Germinal center (tissue), 1 donor: ENCODE data around the gene RASL12.
"Not testable (repeated sequence)": the region's sequence is repeated elsewhere in the genome, so short reads cannot be mapped to it uniquely, and the experiment has no call there.

ENCODE experiments used
- DNase-seq: peaks from one replicate; pipeline ENCODE4 v3.0.0; 2012; ENCODE audit warnings: mixed read lengths, low spot score

Gene RASL12

DNA sequence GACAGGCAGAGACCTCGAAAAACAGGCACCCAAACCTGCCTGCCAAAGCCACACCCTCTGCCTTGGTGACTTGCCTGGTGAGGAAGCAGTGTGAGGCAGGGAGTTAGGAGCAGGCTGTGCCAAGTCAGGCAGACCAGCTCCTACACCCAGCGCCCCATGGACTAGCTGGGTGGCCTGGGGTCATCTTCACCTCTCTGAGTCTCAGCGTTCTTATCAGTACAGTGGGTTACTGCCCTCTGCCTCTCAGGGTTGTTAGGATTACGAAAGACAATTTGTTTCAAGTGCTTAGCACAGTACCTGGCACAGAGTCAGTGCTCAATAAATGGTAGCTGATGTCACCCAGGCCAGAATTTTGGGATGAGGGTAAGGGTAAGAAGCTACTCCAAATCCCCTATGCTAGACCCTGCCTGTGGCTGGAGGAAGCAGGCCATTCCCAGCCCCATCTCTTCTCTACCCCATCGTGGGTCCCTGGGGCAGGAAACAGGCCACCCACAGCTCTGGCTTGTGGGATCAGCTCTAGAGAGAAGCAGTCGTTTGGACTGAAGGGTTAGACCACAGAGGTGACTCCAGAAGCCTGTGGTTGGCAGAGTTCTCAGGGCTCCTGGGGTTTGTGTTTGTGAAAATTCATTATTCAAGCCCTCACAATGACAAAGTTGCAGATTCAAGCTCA lies 12.5 kb downstream of the RASL12 start:
- no peak for DNase-seq

DNA sequence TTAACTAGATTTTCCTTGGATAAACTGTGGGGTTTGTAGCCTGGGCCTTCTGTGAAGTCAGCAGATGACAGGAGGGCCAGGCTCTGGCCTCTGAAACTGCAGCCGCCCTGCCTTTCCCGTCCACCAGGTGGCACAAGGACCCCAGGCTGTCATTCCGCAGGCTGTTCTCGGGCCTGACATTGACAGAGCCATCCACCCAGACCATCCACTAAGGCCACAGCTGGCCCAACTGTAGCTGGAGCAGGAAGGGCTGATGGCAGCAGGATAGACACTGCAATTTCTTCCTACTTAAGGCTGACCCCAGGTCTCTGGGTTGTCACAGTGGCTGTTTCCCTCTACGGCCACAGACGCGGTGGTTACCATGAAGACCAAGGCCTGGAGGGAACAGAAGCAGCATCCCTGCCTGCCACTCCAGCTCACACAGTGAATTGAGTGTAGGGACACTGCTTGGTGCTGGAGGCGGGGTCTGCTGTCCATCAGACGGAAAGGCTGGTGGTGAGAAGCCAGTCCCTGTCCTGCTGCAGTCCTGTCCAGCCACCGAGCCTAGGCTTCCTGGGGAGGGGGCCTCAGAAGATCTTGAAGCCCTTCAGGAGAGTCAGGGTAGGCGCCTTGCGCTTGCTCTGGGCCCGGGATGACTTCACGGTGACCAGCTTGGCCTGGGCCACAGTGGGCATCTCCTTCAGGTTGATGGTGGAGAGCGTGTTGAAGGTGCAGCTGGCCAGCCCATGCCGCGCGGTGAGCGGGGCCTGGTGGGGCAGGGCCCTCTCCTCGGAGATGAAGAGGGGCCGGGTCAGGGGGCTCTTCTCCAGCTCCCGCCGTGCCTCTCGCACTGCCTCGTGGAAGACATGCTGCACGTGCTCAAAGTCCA lies 13.2 kb downstream of the RASL12 start:
- peak; percentile 78 for DNase-seq

DNA sequence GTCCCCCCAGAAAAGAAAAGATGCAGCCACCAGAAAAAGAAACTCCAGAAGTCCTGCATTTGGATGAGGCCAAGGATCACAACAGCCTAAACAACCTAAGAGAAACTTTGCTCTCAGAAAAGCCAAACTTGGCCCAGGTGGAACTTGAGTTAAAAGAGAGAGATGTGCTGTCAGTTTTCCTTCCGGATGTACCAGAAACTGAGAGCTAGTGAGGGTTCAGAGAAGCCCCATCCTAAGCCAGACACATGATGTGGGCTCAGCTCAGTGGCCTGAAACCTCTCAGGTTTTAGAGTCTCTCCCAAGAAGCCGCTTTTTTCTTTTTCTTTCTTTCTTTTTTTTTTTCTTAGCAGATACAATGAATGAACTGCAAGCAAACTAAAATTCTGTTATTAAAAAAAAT lies 14.8 kb downstream of the RASL12 start:
- no peak for DNase-seq

DNA sequence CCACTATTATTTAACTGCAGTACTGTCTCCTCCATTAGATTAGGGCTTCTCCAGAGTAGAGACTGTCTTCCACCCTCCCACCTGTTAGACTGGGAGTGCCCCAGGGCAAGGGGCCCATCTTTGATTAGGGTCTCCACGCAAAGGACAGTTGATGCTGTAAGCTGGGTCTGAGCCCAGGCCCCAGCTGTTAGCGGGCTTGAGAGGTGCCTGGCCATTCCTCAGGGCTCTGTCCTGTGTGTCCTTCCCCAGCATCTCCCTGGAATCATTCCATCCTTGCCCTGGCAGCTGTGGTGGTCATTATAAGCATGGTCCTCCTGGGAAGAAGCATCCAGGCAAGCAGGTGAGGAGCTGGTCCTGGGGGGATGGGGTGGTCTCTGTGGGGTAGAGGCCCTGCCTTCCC lies 16.5 kb downstream of the RASL12 start:
- no peak for DNase-seq

DNA sequence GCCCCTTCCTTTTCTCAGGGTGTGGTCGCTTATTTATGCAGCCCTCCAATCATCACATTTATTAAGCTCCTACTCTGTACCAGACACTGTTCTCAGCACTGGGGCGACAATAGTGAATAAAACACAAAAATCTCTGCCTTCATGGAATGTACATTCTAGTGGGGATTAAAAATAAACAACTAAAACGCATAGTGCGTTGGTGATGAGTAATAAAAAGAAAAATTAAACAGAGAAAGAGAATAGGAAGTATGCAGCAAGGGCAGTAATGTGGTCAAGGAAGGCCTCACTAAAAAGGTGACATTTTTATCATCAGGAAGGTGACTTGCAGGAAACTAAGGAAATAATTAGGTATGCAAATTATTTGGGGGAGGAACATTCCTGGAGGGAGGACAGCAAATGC lies 17.5 kb downstream of the RASL12 start:
- DNase-seq = no peak

DNA sequence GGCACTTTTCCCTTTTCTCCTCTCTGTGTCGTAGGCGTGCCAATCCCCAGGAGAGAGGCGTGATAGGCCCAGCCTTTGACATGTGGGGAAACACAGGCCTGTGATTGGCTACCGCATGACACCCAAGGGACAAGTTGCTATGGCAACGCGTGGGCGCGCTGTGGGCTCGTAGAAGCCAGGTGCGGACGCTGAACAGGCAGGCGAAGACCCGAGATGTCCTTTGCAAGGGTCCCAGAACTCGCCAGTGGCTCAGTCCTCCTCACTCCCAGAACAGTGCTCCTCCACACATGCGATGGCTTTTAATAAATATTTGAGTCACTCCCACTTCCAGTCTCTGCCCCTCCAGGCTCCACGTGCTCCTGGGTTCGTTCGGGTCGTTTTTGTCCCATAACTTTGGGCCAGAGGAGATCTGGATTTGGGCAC lies 18.4 kb downstream of the RASL12 start:
- peak; percentile 98 for DNase-seq

DNA sequence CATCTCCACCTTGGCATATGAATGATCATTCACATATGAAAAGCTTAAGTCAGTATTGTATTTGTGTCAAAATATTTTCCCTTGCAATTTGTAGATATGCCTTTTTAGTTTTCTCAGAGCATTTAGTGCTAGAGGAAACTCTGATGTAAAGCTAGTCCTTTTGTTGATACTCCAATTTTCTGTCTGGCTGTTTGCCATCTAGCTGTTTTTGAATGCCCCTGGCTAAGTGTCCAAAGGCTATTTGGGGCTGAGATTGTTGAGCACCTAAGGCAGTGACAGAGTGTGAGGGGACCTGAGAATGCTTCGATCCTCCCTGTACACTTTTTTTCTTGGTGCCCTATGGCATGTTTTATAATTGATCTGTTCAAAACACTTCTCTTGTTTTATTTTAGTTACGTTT lies 19.6 kb downstream of the RASL12 start:
- no peak for DNase-seq

DNA sequence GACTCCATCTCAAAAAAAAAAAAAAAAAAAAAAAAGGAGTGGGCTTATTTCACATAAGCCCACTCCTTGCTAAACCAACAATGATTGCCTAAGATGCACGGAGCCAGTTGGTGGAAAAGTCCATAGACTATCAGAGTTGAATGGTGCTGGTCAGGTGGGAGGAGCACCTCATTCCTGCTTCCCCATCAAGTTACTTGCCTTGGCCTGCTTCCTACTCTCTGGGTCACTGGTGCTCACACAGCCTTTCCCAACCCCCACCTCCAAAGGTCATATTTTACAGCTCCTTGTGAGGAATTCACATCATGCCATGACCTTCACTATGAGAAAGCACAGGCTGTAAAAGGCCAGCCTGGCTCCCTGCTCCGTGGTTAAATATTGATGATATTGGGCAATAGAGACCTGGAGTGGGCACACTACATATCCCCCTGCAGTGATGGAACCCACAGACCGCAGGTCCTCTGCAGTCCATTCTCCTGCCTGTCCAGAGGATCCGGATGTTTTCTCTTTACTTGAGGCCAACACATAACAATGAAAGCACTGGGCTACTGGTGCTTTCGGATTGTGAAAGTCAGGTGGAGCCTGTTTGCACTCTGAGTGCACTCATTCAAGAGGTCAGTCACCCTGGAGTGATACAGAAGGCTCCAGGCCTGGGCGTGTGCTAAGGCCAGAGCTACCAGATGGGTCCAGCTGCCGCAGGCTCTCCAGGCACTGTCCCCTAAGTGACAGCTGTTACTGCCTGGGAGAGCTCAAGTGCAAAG lies 22.9 kb downstream of the RASL12 start, which contains the start of gene SLC51B:
SLC51B (plus strand) TSS at position 664 of the 758 bp plus-strand sequence. CDS start 4,618 bp downstream, outside the sequence.
- no peak for DNase-seq

DNA sequence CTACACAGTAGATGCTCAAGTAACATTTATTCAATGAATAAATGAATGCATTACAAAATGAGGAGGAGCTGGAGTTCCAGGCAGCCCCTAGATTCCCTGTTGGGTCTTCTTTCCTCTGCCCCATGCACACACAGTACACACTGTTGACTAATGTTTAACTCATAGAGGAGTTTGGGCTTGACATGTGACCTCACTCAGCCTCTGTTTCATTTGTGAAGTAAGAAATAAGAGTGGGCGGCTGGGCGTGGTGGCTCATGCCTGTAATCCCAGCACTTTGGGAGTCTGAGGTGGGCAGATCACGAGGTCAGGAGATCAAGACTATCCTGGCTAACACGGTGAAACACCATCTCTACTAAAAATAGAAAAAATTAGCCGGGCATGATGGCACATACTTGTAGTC lies 23.6 kb downstream of the RASL12 start:
- DNase-seq = not testable (repeated sequence)

DNA sequence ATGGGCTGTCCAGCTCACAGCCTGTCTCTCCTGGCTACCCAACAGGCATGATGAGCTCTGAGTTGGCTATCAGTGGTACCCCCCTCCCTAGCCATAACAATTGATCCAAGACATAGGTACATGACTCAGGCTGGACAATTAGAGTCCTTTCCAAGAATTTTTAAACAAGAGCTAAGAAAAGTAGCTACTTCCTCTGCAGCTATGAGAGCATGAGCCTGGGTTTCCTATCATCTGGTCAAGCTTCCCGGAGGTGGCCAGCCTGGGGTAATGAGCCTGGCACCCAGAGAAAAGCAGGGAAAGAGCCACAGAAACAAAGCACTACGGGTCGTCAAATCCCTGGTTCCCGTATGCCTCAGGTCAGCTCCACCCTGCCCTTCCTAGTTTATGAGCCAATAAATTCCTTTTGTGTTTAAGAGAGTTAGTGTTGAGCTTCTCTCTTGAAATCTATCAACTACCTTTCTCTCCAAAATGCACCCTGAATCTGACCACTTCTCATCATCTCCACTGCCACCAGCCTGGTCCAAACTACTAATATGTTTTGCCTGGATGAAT lies 24.9 kb downstream of the RASL12 start:
- no peak for DNase-seq

DNA sequence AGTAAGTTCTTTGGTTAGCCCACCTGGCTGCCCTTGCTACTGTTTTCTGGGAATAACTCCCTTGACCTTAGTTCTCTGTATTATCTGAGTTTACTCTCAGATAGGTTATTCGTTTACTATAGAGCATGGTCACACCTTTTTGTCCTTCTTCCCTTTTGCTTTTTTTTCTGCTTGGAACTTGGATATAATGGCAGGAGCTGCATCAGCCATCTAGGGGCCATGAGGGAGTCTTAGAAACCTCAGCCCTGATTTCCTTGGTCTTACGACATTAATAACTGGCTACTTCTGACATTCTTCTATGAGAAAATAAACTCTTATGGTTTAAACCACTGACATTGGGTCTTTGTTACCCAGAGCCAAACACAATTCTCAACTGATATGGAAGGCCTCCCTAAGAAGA lies 26.0 kb downstream of the RASL12 start:
- DNase-seq = no peak

DNA sequence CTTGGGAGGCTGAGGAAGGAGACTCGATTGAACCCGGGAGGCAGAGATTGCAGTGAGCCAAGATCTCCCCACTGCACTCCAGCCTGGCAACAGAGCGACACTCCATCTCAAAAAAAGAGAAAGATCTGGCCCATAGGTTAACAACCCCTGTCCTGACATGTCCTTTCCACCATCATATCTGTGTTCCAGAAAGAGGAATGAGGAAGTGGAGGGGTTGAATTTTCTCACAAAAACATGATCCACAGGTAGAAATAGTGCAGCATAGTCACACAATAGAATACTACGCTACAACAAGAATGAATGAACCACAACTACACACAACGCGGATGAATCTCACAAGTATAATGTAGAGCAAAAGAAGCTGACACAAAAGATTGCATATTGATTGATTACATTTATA lies 27.3 kb downstream of the RASL12 start:
- DNase-seq = no peak

DNA sequence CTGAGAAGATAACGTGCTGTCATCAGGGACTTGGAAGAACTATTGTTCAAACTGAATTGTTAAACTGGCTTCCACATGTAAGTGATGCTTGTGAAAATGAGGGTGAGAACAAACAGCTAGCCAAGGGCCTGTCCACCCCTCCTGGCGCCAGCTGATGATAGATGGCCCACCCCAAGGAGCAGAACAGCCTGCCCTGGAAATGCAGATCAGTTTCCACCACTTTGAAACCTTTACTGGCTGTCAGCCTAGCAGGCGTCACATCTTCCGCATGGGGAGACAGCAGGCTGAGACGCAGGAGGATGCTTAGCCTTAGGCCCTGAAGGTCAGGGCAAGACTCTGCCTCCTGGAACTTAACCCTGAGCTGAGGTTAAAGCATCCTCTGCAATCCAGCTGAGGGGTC lies 29.0 kb downstream of the RASL12 start:
- DNase-seq = no peak

DNA sequence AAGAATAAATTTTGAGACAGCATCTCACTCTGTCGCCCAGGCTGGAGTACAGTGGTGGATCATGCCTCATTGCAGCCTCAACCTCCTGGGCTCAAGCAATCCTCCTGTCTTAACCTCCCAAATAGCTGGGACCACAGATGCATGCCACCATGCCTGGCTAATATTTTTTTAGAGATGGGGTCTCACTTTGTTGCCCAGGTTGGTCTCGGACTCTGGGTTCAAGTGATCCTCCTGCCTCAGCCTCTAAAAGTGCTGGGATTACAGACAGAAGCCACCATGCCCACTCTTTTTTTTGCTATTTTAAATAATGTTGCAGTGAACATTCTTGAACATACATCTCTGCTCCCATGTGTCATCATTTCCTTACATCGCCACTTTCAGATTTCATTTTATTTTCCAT lies 29.4 kb downstream of the RASL12 start:
- no peak for DNase-seq

DNA sequence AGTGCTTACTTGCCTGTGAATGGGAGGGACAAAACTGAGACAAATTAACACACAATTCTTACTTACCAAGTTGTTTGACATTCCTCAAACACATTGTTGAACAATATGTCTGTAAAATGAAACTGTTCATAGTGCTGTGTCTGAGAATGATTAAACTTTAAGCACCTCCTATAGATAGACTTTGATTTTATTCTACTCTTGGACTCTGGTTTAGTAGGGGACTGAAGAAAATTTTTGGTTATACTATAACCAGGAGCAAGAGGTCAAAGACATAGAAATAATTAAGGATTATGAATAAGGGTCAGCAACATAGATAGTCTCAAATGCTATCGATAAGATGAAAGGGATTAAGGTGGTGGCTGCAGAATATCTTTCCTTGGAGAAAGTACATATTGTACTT lies 30.5 kb downstream of the RASL12 start:
- DNase-seq = no peak

DNA sequence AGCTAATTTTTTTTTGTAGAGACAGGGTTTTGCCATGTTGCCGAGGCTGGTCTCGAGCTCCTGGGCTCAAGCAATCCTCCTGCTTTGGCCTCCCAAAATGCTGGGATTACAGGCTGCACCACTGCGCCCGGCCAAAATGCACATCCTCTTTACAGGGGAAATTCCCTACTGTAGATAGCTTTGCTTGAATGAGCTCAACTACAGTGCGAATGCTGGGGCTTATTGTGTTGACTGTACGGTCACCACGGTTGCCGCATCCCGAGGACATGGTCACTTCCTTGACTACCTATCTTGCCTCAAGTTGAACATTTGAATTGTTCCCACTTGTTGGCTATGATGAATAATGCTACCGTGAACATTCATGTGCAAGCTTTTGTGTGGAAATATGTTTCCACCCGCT lies 33.1 kb downstream of the RASL12 start:
- no peak for DNase-seq

DNA sequence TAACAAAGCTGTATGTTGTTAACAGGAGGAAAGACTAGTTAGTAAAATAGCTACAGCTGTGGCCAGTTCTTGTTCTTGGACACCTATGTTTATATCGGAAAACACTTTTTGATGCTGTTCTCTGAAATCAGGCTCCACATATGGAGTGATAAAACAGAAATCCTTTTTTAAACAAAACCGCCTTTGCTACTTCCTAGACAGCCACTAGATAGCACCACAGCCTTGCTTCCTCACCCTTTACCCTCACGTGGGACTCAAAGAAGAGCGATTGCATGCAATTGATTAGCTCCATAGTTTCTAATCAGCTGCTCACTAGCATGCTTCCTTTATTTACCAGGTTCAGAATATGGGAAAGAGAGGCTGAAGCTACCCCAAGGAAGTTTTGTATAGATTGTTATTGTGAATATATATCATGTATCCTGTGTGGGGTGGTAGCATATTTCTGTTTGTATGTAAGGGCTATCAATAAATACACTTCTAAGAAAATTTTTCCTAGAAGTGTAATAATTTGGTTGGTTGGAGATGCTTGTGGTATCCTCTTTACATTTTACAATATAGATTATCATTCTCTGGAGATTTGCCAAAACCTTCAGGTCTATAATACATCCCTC lies 34.0 kb downstream of the RASL12 start:
- DNase-seq = peak; percentile 46

DNA sequence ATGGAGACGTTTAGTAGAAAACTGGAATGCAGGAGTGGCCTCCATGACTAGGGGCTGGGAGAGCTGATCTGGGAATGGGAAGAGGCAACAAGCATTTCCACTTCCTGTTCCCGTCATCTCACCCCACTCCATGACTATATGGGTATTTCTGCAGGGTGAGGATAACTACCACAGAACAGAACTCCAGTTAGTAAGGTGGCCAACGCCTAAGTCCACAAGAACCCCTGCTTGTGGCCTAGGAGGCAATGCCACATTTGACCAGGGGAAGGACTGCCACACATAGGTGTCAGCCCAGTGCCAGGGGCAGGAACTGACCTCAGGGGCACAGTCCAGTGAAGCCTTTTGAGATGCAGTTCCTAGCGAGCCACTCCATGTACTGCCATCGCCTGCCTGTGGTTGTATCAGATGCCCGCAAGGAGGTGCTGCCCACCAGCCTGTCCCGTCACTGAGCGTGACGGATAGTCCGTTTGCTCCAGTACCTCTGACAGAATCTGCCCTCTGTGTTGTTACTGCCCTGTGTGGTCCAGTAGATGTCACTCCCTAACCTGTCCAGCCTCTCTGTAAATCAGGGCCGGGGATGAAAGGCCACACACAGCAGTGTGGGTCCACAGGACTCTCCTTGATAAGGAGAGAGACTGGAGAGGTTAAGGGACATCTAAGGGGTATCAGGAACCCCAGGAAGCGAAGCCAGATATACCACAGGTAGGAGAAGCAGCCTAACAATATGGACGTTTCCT lies 34.8 kb downstream of the RASL12 start:
- DNase-seq = peak; percentile 57

DNA sequence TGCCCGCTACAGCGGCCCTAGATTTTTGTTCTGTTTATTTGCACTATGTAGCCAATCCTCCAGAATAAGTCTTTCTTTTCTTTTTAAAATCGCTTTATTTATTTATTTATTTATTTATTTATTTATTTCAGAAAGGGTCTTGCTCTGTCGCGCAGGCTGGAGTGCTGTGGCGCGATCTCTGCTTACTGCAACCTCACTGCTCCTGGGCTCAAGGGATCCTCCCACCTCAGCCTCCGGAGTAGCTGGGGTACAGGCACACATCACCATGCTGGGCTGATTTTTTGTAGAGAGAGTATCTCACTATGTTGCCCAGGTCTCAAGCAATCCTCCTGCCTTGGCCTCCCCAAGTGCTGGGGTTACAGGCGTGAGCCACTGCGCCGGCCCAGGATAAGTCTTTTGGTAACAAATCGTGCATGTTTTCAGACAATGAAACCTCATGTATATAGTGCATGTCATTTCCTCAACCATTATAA lies 38.0 kb downstream of the RASL12 start:
- DNase-seq = no peak

DNA sequence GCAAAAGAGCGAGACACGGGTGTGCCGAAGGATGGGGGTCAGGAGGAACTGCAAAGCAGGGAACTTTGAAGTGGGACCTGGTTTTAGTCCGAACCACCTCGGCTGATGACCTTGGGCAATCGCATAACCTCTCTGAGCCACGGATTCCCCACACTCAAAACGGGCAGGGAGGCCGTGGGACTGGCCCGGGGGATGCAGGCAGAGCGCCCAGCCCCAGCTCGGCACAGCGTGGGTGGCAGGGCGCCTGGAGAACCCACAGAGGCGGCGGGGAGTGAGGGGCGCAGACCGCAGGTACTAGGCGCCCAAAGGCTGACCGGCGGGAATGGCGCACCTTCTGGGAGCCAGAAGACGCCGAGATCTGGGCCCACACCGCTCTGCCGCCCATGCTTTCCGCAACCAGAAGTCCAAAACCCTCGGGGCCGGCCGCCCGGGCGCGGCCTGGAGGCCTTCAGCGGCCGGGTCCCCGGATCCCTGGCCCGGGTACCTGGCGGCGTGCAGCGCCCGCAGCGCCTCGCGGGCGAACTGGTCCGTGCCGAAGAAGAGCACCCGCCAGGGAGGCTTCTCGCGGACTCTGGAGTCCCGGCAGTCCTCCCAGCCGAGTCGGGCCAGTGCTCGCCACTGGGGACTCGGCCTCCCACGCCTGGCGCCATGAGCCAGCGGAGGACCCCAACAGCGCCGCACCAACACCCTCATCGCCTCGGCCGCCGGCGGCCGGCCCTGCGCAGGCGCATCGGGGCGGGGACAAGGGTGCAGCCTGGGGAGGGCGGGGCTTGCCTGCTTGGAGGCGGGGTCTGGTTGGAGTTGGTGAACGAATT lies 38.7 kb downstream of the RASL12 start, which contains the start of gene MTFMT:
MTFMT (minus strand) TSS at position 719 of the 815 bp plus-strand sequence; CDS start at position 693, 26 bp downstream.
- peak; percentile 99 for DNase-seq
